K562 (cell line): ENCODE measurements around the gene TPPP. TPM values are rescaled to one million over a fixed set of nuclear protein-coding genes. Genes with fewer than 3 reads are reported as not detected.
A peak's percentile ranks its signal among the peaks of the same experiment; 100 is the strongest.

ENCODE experiments used
- ATAC-seq: fragments of 200-7000 bp; cut with Tn5 transposase; 3 replicates; pipeline ENCODE4 v1.9.1; 2020; ENCODE audit warnings: moderate library complexity
- BruUV-seq: library from RNA; stranded (reverse); fragments of 400-500 nt; replicated peaks from 2 replicates; lab custom pipeline; 2021; lab: Mats Ljungman, UMichigan
- CTCF ChIA-PET: fragments of 300-600 bp; formaldehyde crosslinking; extraction: SDS; loops from one replicate; lab custom pipeline; 2021; ENCODE audit warnings: low intra/inter-chr PET ratio; lab: Yijun Ruan, JAX
- POLR2A ChIA-PET: fragments of 300-600, 350-650 bp; sonication (Branson Sonifier 250); formaldehyde crosslinking; extraction: SDS; loops from one replicate; lab custom pipeline; 2021; ENCODE audit warnings: antibody characterized with exemption, inconsistent platforms; lab: Yijun Ruan, JAX
- DNase-seq, 4 experiments: peaks; one replicate each; pipeline versions ENCODE4 v3.0.0 to v3.0.0-alpha.2; 2011 to 2018; ENCODE audit warnings: low spot score in 3 of 4, mixed read lengths in 3 of 4; ENCODE audit errors: extremely low read depth in 1 of 4
- FAIRE-seq: peaks from 2 replicates; lab custom pipeline; 2011; peaks lifted over from hg19 to GRCh38; lab: Jason Lieb, UNC
- H2AFZ ChIP-seq: 2 replicates; pipeline ENCODE4 v1.6.0; 2011; ENCODE audit warnings: low read depth, low read length, control low read depth, inconsistent platforms
- H3K27ac ChIP-seq: fragments of 200-600 bp; 3 replicates; pipeline ENCODE4 v1.8.0; 2011; ENCODE audit warnings: low read depth, mild to moderate bottlenecking, control low read depth, inconsistent platforms, low read length, moderate library complexity, mixed read lengths; ENCODE audit errors: extremely low read depth
- H3K27me3 ChIP-seq, 2 experiments: fragments of 300-600 bp in 1 of 2; 2 replicates in 1 of 2; 3 replicates in 1 of 2; pipeline versions ENCODE4 v1.6.0 to v1.8.0; 2011; ENCODE audit warnings: inconsistent platforms in 2 of 2, low read length in 2 of 2, mild to moderate bottlenecking in 1 of 2, mixed read lengths in 1 of 2, moderate library complexity in 1 of 2; ENCODE audit not compliant: control insufficient read depth in 2 of 2, insufficient read depth in 2 of 2
- H3K36me3 ChIP-seq: fragments of 300-600 bp; 3 replicates; pipeline ENCODE4 v1.8.0; 2011; ENCODE audit warnings: mild to moderate bottlenecking, low read length, inconsistent platforms; ENCODE audit not compliant: control insufficient read depth, insufficient read depth
- H3K4me1 ChIP-seq, 2 experiments: fragments of 200-600 bp in 1 of 2; replicated peaks in 1 of 2; 2 replicates in 1 of 2; 3 replicates in 1 of 2; pipeline versions ENCODE4 v1.5.1 to v1.8.0; 2011; ENCODE audit warnings: inconsistent platforms in 2 of 2, low read length in 2 of 2, mild to moderate bottlenecking in 1 of 2, mixed read lengths in 1 of 2, moderate library complexity in 1 of 2; ENCODE audit not compliant: control insufficient read depth in 2 of 2, insufficient read depth in 2 of 2
- H3K4me2 ChIP-seq: 2 replicates; pipeline ENCODE4 v1.6.1; 2011; ENCODE audit warnings: low read length, control low read depth, inconsistent platforms, mixed read lengths; ENCODE audit not compliant: insufficient read depth
- H3K4me3 ChIP-seq: fragments of 200-600 bp; sonication (generic), shearing (Covaris generic); 2 replicates; pipeline ENCODE4 v1.5.1; 2016; ENCODE audit warnings: control low read depth, inconsistent platforms
- H3K79me2 ChIP-seq: fragments of 200-600 bp; 3 replicates; pipeline ENCODE4 v1.8.0; 2011; ENCODE audit warnings: low read length, inconsistent platforms; ENCODE audit not compliant: control insufficient read depth, insufficient read depth
- H3K9ac ChIP-seq, 2 experiments: 2 replicates each; pipeline versions ENCODE4 v1.6.0 to v1.6.1; 2011; ENCODE audit warnings: low read depth in 2 of 2, low read length in 2 of 2, control low read depth in 1 of 2, inconsistent platforms in 1 of 2, mild to moderate bottlenecking in 1 of 2, mixed read lengths in 1 of 2; ENCODE audit not compliant: insufficient read depth in 1 of 2
- H3K9me1 ChIP-seq: one replicate; pipeline ENCODE4 v1.6.0; 2011; ENCODE audit warnings: inconsistent platforms, mild to moderate bottlenecking, low read length, moderate library complexity; ENCODE audit not compliant: control insufficient read depth, insufficient read depth
- H3K9me3 ChIP-seq: replicated peaks from 2 replicates; pipeline ENCODE4 v1.5.1; 2011; ENCODE audit warnings: low read depth, low read length, inconsistent platforms; ENCODE audit not compliant: control insufficient read depth, insufficient read depth
- H4K20me1 ChIP-seq: replicated peaks from 2 replicates; pipeline ENCODE4 v1.6.1; 2011; ENCODE audit warnings: low read length, inconsistent platforms, mixed read lengths; ENCODE audit not compliant: control insufficient read depth, insufficient read depth
- NFYB ChIP-seq: IDR thresholded peaks from 2 replicates; pipeline ENCODE4 v1.6.1; 2011; ENCODE audit warnings: mild to moderate bottlenecking, moderate library complexity; ENCODE audit not compliant: insufficient read length; ENCODE audit errors: extremely low read depth
- PATZ1 ChIP-seq: fragments of 250-450 bp; sonication (Bioruptor Pico); IDR thresholded peaks from 2 replicates; pipeline ENCODE4 v1.5.0; 2020; ENCODE audit warnings: mild to moderate bottlenecking, borderline replicate concordance
- POLR2A ChIP-seq: fragments of 450-650 bp; conservative IDR thresholded peaks from 2 replicates; pipeline ENCODE4 v1.6.1; 2016
- POLR2G ChIP-seq: fragments of 200-400 bp; formaldehyde crosslinking; IDR thresholded peaks from 2 replicates; pipeline ENCODE4 v1.6.1; 2017; ENCODE audit warnings: low read depth, mild to moderate bottlenecking, antibody characterized with exemption, low read length, moderate library complexity
- SUPT5H ChIP-seq: fragments of 450-650 bp; IDR thresholded peaks from 2 replicates; pipeline ENCODE4 v1.6.1; 2016
- ZNF124 ChIP-seq: sonication (generic); formaldehyde crosslinking; IDR thresholded peaks from 2 replicates; pipeline ENCODE4 v1.8.1; 2022; ENCODE audit warnings: missing genetic modification reagents
- WGBS: fragments of 100-300 bp; shearing (Covaris generic); methylation state at CpG from one replicate; pipeline ENCODE4 v1.1.6; 2016; ENCODE audit warnings: low coverage, mixed read lengths; ENCODE audit not compliant: insufficient coverage; ENCODE audit errors: missing lambda C conversion rate; 5-methylcytosine and 5-hydroxymethylcytosine counted together
- in situ Hi-C: fragments of 300-500 bp; cut with MboI; formaldehyde crosslinking; loops from 4 replicates; pipeline ENCODE4 v1.15.0; 2018; ENCODE audit warnings: inconsistent platforms, mixed read lengths
- intact Hi-C: fragments of 100-400 bp; cut with micrococcal nuclease; formaldehyde crosslinking; loops from 2 replicates; pipeline ENCODE4 v1.14.2; 2022
- polyA plus RNA-seq, 8 experiments: library from polyadenylated mRNA; depleted of rRNA in 4 of 8; stranded (reverse) in 5 of 8; unstranded in 3 of 8; fragments of >200 nt; fragmentation: Nextera tagmentation in 2 of 8; fragmentation: Illumina TruSeq in 1 of 8; extraction: Ambion mirVana in 2 of 8; extraction: Trizol in 1 of 8; gene quantifications; 2 replicates each; pipeline versions ENCODE4 v1.2.1 to v1.2.3, GENCODE V29; 2011 to 2014; ENCODE audit warnings: inconsistent platforms in 1 of 8, missing spikeins in 1 of 8
- total RNA-seq, 7 experiments: library from RNA; depleted of rRNA in 6 of 7; stranded (reverse); fragments of >200 nt in 6 of 7; fragmentation: Illumina TruSeq in 2 of 7; extraction: Trizol in 2 of 7; gene quantifications; 2 replicates each; pipeline versions ENCODE4 v1.2.1 to v1.2.3, GENCODE V29; 2011 to 2021; ENCODE audit warnings: low replicate concordance in 1 of 7
- TF ChIP-seq, protein P1 (sequence below): fragments of 450-650 bp; formaldehyde crosslinking; IDR thresholded peaks from 2 replicates; pipeline ENCODE4 v1.4.0; 2020; ENCODE audit warnings: mild to moderate bottlenecking, moderate library complexity

The TPPP gene
- total and polyA plus RNA-seq, 9 of the 15 experiments (the other 6 are each of a cell fraction or from before 2014, with no cell fraction given), result 0.01 to 0.07 (median 0.03) TPM; not detected in 6

DNA sequence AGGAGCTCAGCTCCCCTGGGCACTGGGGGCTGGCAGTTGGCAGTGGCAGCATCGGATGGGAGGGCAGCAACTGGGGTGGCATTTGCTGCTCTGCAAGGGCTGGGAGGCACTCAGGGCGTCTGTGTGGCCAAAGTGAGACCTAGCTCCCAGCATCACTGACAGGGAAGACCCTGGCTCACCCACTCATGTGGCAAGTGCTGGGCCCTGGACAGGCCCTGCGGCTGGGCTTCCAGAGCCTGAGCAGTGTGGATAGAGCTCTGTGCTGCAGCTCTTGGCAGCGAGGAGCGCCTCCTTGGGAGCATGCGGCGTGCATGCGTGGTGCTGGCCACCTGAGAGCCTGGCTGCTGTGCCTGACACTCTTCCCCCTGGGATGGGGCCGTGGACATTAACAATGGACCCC, 70.8 kb downstream of the TPPP start:
- FAIRE-seq (no peak), DNase-seq (no peak)
- 84% methylated on average over 9 of the region's 9 CpGs for WGBS
- TF ChIP-seq PATZ1 (CRISPR knock-in tag) (no peak), POLR2A (peak; percentile 20; the same call in 1 of the 2 replicates), NFYB (no peak), POLR2G (peak; percentile 63), ZNF124 (no peak), SUPT5H (0 out of 2 replicates have a peak, but pooled peaks have one; percentile 16)
- TF ChIP-seq, protein P1, sequence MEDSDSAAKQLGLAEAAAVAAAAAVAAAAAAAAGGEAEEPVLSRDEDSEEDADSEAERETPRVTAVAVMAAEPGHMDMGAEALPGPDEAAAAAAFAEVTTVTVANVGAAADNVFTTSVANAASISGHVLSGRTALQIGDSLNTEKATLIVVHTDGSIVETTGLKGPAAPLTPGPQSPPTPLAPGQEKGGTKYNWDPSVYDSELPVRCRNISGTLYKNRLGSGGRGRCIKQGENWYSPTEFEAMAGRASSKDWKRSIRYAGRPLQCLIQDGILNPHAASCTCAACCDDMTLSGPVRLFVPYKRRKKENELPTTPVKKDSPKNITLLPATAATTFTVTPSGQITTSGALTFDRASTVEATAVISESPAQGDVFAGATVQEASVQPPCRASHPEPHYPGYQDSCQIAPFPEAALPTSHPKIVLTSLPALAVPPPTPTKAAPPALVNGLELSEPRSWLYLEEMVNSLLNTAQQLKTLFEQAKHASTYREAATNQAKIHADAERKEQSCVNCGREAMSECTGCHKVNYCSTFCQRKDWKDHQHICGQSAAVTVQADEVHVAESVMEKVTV (CRISPR knock-in tag), result no peak
- TF ChIP-seq, all 486 proteins: peak for 3
- Histone ChIP-seq H4K20me1 (peaks cover 13% of the 10 kb centered on the region; the same call in 1 of the 2 replicates), H3K4me3 (no peak overlapping the region), H3K9me3 (no peaks in the 10 kb centered on the region), H3K9me1 (peaks cover under 1% of the 10 kb centered on the region), H2AFZ (no peak overlapping the region), H3K27me3 (no peaks in the 10 kb centered on the region), H3K79me2 (peaks cover 11% of the 10 kb centered on the region), H3K27ac (no peak overlapping the region), H3K9ac (no peak overlapping the region; a peak in 1 of 4 replicates), H3K4me2 (no peak overlapping the region), H3K36me3 (peaks cover 98% of the 10 kb centered on the region), H3K4me1 (peaks cover 0 to 13% of the 10 kb centered on the region in 2 experiments; a peak in 1 of 5 replicates)
- CTCF ChIA-PET, result no interaction called here
- peak; percentile 49 for ATAC-seq
- intact Hi-C loops, result no loop called here
- in situ Hi-C loops, result no loop called here
- no TSS peak for BruUV-seq
- POLR2A ChIA-PET, result interaction anchor here (0.6 to 2.0 kb wide), 5 partner anchors 9 to 929 kb away, joined by 3 to 5 read pairs (median 3); no protein-coding TSS in a partner anchor
